Glutamatergic neuron (in vitro differentiated cells): ENCODE results near the gene RCBTB1. TPM values are rescaled to one million over a fixed set of nuclear protein-coding genes. Genes with fewer than 3 reads are reported as not detected.
A peak's percentile ranks its signal among the peaks of the same experiment; 100 is the strongest.

Source experiments
- DNase-seq: peaks from one replicate; pipeline ENCODE4 v3.0.0; 2022
- H3K27ac Mint-ChIP-seq: one replicate; pipeline ENCODE4 v1.8.0; 2020; ENCODE audit warnings: mild to moderate bottlenecking, mixed read lengths, inconsistent platforms; ENCODE audit not compliant: unreplicated experiment
- H3K27me3 Mint-ChIP-seq: one replicate; pipeline ENCODE4 v1.8.0; 2020; ENCODE audit warnings: mild to moderate bottlenecking, moderate library complexity, mixed read lengths, inconsistent platforms; ENCODE audit not compliant: unreplicated experiment
- H3K36me3 Mint-ChIP-seq: one replicate; pipeline ENCODE4 v1.8.0; 2020; ENCODE audit warnings: mild to moderate bottlenecking, mixed read lengths, inconsistent platforms; ENCODE audit not compliant: unreplicated experiment
- H3K4me1 Mint-ChIP-seq: one replicate; pipeline ENCODE4 v1.8.0; 2020; ENCODE audit warnings: mild to moderate bottlenecking, low read depth, mixed read lengths, inconsistent platforms; ENCODE audit not compliant: unreplicated experiment
- H3K4me3 Mint-ChIP-seq: one replicate; pipeline ENCODE4 v1.8.0; 2020; ENCODE audit warnings: mild to moderate bottlenecking, mixed read lengths, inconsistent platforms; ENCODE audit not compliant: unreplicated experiment
- H3K9me3 Mint-ChIP-seq: one replicate; pipeline ENCODE4 v1.8.0; 2020; ENCODE audit warnings: mild to moderate bottlenecking, moderate library complexity, mixed read lengths, inconsistent platforms; ENCODE audit not compliant: unreplicated experiment
- CTCF ChIP-seq: fragments of 200-600 bp; sonication (generic); IDR thresholded peaks from one replicate; pipeline ENCODE4 v1.5.0; 2021; ENCODE audit not compliant: partially characterized antibody, unreplicated experiment
- total RNA-seq: library from RNA; stranded (reverse); fragmentation: NEBNext Ultra II Directional; extraction: Animal tissue kit (Norgen Biotek cat#: 25700); gene quantifications from one replicate; pipeline ENCODE4 v1.2.1, GENCODE V29; 2021; ENCODE audit not compliant: unreplicated experiment

Gene RCBTB1
- total RNA-seq, 1 donor from 2014 or later, result 46.1 TPM

- Mint-ChIP-seq H3K9me3 (peaks cover 1% of the 10 kb centered on the region), H3K27ac (no peak overlapping the region), H3K27me3 (no peaks in the 10 kb centered on the region), H3K36me3 (no peaks in the 10 kb centered on the region), H3K4me1 (peaks cover 1% of the 10 kb centered on the region), H3K4me3 (no peak overlapping the region)
- no peak for DNase-seq
- TF ChIP-seq CTCF, result no peak
These were observed 44.0 kb upstream of the RCBTB1 start for GRCh38 chr13:49629196-49629938.

GRCh38 chr13:49627831-49628652, 42.7 kb upstream of the RCBTB1 start, which contains the start of gene ARL11:
ARL11 (plus strand) TSS chr13:49628507; CDS start chr13:49630448, 1,941 bp downstream.
- Mint-ChIP-seq H3K27ac (no peak within 1 kb of the TSS), H3K9me3 (peaks cover 1% of the 10 kb centered on the region), H3K27me3 (no peaks in the 10 kb centered on the region), H3K4me1 (peaks cover 1% of the 10 kb centered on the region), H3K4me3 (no peak within 1 kb of the TSS), H3K36me3 (no peaks in the 10 kb centered on the region)
- DNase-seq, result peak; percentile 62
- TF ChIP-seq CTCF, result no peak

GRCh38 chr13:49625392-49626079, 40.2 kb upstream of the RCBTB1 start:
- Mint-ChIP-seq H3K27ac (no peak overlapping the region), H3K27me3 (no peaks in the 10 kb centered on the region), H3K36me3 (no peaks in the 10 kb centered on the region), H3K9me3 (peaks cover 1% of the 10 kb centered on the region), H3K4me3 (no peak overlapping the region), H3K4me1 (peaks cover 1% of the 10 kb centered on the region)
- TF ChIP-seq CTCF, result no peak
- DNase-seq, result no peak

- Mint-ChIP-seq H3K9me3 (no peaks in the 10 kb centered on the region), H3K36me3 (no peaks in the 10 kb centered on the region), H3K4me1 (peaks cover 1% of the 10 kb centered on the region), H3K4me3 (no peak overlapping the region), H3K27ac (no peak overlapping the region), H3K27me3 (no peaks in the 10 kb centered on the region)
- DNase-seq, result no peak
- TF ChIP-seq CTCF, result no peak
These were observed 38.9 kb upstream of the RCBTB1 start for GRCh38 chr13:49624229-49624628.
